ENCODE data around the gene TSGA10IP.
A peak's percentile ranks its signal among the peaks of the same experiment; 100 is the strongest.

The TSGA10IP gene

DNA sequence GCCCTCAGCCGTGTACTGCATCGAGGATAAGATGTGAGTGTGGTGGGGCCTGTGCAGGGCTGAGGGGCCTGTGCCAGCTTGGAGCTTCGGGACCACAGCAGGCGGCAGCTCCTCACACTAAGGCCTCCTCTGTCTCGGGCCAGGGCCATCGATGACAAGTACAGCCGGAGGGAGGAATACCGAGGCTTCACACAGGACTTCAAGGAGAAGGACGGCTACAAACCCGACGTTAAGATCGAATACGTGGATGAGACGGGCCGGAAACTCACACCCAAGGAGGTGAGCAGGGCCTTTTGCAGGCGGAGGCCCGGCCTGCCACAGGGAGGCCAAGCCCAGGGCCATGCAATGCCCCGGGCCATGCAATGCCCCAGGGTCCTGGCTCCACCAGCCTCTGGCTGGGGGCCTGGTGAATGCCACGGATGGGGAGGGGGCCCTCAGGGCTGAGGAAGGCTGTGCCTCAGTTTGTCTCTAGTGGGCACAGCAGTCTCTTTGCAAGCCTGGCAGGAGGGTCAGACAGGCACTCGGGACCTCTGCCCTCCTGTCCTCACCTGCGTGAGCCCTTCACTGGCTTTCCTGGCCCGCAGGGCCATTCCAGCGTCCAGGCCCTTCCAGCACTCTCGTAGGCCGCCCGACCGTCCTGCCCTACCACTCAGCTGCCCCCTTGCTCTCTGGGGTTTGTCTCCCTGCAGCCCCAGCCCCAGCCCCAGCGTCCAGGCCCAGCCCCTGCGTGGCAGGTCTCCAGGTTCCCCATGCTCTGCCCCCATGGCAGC lies 32.5 kb downstream of the TSGA10IP start:
- DNase-seq: no peak

- DNase-seq: no peak
Measured at GRCh38 chr11:65978391-65979238, 33.3 kb downstream of the TSGA10IP start.

DNA sequence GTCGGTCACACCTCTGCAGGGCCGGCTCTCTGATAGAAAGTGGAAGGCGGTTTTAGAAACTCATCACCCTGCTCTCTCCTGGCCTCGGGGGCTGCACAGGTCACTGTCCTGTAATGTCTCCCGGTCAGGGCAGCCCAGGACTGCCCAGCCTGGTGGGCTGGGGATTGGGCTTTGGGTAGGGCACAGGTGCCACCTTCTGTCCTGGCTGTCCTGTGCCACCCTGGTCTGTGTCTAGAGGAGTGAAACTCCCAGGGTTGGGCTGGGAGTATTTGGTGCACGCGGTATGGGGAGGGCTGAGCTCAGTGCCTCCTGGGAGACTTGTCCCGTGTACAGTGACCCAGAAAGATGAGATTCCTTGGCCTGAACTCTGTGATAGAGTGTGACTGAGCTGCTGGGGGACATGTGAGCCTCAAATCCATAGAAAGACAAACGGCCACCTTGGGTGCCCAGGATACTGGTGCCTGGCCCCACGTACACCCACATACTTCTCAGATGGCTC lies 34.0 kb downstream of the TSGA10IP start:
- no peak for DNase-seq

GRCh38 chr11:65981101-65981740 lies 35.9 kb downstream of the TSGA10IP start:
- DNase-seq: no peak

- no peak for DNase-seq
Measured at GRCh38 chr11:65981972-65982823, 36.9 kb downstream of the TSGA10IP start.

- DNase-seq: no peak
Measured at GRCh38 chr11:65982824-65983588, 37.7 kb downstream of the TSGA10IP start.

DNA sequence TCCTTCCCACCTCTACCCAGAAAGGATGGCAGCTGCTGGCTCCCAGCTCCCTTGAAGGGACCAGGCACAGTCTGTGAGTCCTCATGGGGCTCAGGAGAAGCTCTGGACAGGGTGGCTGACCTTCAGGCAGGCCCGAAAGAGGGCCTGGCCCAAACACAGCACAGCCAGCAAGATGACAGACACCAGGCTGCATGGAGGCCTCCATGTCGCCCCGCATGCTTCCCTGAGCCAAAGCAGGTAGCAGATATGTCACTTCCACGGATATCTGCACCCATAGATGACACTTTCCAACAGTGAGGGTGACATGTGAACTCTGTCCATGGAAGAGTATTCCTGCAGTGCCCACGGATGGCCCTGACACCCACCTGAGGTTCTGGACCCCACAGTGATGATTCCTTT lies 38.3 kb downstream of the TSGA10IP start:
- DNase-seq: no peak

GRCh38 chr11:65987336-65987735 lies 42.1 kb downstream of the TSGA10IP start:
- DNase-seq: no peak

- peak; percentile 93 to 96 for DNase-seq
Measured at GRCh38 chr11:65988791-65989592, 43.7 kb downstream of the TSGA10IP start.

DNA sequence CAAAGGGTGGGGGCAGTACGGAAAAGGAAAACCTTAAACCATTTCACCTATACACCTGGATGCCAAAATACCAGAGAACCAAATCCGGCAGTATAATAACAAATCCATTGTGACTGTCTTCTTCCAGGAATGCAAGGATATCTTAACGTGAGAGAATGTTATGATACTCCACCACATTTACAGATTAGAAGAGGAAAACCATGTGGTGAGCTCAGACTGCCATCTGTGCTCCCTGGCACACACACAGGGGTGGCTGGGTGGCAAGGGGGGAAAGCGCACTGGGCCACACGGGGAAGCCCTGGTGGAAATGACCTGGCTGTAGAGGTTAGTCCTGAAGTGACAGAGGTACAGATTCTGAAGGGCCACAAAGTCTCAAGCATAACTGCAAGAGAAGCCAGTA lies 46.8 kb downstream of the TSGA10IP start:
- no peak for DNase-seq

- no peak for DNase-seq
Measured at GRCh38 chr11:65997286-65997685, 52.0 kb downstream of the TSGA10IP start.

DNA sequence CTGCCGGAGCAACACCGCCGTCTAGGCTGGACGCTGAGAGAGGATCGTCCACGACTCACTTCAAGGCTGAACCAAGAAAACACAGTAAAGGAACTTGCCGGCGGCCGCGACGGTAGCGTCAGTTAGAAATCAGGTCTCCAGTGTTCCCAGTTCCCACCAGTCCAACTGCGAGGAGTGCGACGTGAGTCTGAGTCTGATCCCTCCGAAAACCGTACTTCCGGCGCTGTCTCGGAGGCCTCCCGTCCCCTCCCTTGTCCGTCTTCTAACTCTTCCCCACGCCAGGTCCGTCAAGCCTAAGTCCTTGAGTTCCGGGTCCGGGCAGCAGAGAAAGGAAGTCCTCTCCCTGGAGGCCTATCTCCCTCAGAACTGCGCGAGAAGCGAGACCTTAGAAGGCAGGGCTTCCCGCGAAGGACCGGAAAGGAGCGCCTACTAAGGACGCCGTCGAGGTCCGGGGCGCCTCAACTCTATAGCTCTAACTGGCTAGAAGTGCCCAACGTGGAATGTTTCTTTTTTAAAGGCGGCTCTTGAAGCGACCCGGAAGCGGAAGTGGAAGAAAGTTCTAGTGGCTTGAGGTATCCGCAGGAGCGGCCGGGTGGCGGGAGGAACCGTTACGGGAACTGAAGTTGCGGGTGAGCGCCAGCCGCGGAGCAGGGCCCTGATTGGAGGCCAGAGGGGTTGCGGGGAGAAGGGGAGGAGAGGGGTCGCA lies 56.8 kb downstream of the TSGA10IP start, which contains the start of the genes BANF1 and EIF1AD:
TSS of gene BANF1 (plus strand) at position 562 of the 706 bp plus-strand sequence. CDS start 748 bp downstream, outside the sequence.
TSS of gene EIF1AD (minus strand) at position 216 of the 706 bp plus-strand sequence. CDS start 1,768 bp downstream, outside the sequence.
- peak; percentile 91 to 96 for DNase-seq

GRCh38 chr11:66002648-66003225 lies 57.5 kb downstream of the TSGA10IP start:
- DNase-seq: no peak

- no peak for DNase-seq
Measured at GRCh38 chr11:66003291-66003690, 58.0 kb downstream of the TSGA10IP start.

DNA sequence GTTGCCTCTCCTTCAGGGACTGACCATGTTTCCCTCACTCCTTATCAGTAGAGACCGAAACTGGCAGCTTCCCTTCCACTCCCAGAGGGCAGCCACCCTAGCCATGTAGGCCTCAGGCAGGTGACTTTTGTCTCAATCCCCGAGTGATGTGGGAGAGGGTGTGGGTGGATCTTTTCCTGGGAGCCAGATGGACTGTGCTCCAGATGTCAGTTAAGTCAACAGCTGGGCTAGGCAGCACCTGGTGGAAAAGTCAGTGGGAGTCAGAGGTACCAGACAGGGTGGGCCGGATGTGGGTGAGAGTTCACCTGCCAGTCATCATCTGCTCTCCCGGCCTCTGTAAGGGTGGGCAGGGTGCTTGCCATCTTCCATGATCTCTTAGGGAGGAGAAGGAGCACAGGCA lies 58.9 kb downstream of the TSGA10IP start:
- DNase-seq: no peak

GRCh38 chr11:66006134-66006890 lies 61.0 kb downstream of the TSGA10IP start:
- DNase-seq: no peak

- no peak for DNase-seq
Measured at GRCh38 chr11:66006891-66007176, 61.6 kb downstream of the TSGA10IP start.

DNA sequence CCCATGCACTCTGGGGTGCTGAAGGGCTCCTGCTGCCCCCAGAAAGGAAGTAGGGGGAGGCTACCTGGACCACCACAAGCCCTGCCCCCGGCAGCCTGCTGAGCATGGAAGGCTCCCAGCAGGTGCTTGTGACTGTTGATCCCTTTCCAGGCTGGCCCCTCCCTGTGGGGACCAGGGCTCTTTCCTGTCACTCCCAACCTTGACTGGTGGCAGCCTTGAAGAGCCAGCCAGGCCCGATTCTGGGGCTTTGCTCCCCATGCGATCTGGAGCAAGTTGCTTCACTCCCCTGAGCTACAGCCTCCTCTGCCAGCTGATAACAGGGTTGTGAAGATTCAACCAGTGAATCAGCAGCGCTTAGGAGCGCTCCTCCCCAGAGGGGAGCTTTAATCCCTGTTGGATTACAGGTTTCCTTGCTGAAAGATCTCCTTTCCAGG lies 61.9 kb downstream of the TSGA10IP start:
- no peak for DNase-seq

DNA sequence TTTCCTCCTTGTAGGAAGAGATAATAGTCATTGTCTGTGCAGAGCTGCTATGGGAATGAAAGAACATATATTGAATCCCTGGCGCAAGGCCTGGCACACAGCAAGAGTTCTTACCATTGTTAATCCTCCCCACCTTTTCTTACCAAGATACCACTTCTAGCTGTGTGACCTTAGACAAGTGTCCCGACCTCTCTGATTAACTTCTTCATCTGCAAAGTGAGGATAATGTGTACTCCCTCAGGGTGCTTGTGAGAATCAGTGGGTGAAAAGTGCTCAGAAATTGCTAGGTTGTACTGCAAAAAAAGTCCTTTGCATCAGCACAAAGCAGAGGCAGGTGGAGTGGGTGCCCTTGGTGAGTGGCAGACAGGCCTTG lies 62.8 kb downstream of the TSGA10IP start:
- no peak for DNase-seq

Data from CD4-positive, alpha-beta T cell treated with Interleukin-1 beta for 1 hour (primary cell).